Measurements from ENCODE around the gene RAD18.

RAD18 gene

DNA sequence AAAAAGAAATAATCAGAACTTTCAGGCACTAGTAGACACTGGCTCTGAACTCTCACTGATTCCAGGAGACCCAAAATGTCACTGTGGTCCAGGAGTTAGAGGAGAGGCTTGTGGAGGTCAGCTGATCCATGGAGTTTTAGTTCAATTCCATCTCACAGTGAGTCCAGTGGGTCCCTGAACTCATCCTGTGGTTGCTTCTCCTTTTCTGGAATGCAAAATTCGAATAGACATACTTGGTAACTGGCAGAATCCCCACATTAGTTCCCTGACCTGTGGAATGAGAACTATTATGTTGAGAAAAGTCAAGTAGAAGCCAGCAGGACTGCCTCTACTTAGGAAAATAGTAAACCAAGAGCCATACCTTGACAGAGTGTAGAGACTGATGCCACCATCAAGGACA is 106.6 kb downstream of the RAD18 start:
- DNase-seq: no peak

DNA sequence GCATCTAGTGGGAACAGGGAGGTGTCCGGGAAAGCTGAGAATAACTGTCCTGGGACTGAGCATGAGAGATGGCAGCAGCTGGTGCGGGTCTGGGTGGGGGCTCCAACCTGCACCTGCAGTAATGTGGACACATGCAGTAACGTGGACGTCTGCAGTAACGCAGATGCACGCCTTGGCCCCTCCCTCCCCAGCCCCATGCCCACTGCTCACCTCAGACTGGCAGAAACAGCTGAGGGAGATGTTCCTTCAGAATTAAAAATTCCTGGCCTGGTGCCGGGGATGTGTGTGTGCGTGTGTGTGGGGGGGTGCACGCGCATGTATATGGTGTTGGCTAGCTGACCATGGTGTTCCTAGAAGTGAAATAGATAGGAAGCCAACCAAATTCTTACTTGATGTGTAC is 107.2 kb downstream of the RAD18 start:
- no peak for DNase-seq

DNA sequence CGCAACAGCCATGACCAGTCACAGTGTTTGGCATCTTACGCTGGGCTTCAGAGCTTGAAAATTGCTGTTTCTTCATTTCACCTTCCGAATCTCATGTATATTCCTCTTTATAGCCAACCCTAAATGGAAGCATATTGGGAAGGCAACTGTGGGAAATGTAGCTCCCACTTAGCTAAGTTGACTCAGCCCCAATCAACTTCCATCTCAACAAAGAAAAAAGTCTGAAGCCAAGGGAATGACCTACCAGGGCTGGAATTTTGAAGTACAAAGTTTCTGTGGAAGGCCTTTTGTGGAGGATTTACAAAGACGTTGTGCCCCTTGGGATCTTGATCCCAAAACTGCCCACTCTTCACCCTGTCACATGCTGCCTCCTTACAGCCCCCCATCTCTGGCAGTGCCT is 108.6 kb downstream of the RAD18 start:
- no peak for DNase-seq

DNA sequence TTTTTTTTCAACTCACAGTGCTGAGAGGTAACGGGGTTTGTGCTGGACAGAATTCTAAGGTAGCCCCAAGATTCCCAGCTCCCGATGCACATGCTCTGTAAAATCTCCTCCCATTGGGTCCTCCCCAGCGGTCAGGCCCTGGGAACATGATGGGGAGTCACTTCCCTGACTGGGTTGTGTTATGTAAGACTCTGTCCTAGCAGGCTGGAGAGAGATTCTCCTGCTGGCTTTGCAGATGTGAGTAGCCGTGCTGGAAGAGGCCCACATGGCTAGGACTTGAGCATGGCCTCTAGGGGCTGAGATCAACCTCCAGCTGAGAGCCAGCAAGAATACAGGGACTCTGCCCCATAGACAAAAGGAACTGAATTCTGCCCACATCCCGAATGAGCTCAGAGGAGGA is 110.2 kb downstream of the RAD18 start:
- no peak for DNase-seq

DNA sequence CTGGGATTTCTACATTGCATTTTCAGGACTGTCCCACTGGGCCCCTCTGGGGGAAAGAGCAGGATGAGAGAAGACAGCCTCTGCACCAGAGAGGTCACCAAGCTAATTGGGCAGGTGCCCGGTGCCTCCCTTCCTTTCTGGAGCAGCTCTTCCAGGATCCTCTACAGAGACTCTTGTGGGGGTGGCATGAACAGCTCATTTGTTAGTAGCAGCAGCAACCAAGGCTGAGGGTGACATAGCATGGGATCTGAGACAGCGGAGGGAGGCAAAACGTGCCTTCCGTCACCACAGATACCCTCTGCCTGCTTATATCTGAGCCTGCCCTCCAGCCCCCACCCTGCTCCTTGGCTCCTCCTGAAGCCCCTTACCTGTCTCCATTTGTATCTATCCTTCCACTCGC is 110.8 kb downstream of the RAD18 start:
- no peak for DNase-seq

DNA sequence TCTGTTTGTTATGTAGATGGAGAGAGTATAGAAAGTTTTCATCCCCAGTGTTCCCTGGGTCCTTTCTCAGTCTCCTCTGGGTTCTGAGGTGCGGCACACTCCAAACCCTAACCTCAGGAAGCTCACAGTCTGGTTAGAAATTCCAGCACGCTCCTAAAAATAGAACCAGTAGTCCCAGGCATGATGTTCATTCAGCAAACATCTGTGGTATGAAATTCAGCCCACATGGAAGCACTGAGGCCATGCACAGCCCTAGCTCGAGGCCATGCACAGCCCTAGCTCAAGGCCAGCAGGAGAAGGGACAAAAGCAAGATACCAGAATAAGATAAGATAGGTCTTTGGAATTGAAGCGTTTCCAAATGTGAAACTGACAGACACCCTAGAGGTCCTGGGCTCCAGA is 111.6 kb downstream of the RAD18 start:
- DNase-seq: no peak

DNA sequence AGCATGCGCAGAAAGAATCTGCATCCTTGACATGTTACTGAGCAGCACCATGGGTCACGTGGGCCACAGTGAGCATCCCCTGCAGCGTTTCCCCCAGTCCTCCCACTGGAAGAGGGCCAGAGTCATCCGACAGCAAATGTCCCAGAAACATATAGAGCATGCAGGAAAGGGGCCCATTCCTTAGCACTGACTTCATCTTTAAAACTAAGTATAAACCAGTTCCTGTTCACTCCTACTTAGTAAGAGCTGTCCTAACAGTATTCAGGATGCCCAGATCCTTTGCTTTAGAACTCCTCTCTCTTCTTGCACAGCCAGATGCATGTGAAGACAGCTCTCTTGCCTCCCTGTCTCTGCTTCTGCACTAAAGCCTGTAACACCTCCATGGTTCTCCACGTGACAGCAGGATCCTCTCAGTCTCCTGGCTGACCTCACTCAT is 114.6 kb downstream of the RAD18 start:
- DNase-seq: no peak

DNA sequence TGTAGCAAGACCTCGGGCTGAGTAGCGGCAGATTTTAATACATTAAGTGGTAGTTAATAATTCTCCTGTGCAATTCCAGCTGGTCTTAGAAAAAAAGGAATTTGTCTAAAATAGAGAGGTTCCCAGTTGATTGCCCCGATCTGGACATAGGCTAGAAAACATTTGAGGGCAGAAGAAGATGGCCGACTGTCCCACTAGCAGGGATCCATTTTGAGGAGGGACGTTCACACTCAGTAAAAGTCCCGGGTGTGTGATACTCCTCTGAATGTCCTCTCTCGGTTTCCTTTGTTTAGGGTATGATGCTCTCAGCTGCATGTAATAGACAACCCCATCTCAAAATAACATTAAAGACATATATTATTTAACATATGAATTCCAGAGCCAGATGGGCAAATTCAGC is 116.0 kb downstream of the RAD18 start:
- no peak for DNase-seq

DNA sequence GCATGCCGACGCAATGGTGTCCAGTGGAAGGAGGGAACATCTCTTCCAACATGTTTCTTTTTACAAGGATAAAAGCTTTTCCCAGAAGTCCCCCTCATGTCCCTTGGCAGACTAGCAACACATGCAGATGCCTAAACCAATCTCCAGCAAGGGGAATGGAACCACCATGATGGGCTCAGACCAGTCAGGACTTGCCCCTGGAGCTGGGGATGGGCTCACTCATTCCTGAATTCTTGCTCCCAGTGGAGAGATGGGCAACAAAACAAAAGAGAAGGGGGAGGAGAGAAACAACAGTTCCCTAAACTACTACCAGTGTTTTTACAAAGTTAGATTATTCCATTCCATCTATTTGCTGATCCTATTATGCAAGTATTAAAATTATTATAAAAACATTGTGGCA is 117.1 kb downstream of the RAD18 start:
- no peak for DNase-seq

DNA sequence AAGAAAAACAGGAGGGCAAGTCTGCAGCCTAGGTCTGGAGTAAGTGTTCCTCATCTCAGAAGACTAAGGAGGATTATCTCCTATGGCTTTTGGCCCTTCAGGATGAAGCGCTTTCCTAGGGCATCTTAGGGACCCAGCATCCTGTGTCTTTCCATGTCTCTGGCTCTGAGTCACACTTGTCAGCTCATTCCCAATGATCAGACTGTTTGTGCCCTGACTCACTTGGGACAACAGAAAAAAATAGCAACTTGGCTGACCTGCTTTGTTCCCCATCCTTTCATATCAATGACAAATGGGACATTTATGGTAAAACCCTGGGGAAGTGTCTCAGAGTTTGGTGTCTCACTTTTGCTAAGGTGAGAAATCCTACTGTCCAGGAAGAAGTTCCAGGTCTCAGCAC is 117.6 kb downstream of the RAD18 start:
- DNase-seq: no peak

DNA sequence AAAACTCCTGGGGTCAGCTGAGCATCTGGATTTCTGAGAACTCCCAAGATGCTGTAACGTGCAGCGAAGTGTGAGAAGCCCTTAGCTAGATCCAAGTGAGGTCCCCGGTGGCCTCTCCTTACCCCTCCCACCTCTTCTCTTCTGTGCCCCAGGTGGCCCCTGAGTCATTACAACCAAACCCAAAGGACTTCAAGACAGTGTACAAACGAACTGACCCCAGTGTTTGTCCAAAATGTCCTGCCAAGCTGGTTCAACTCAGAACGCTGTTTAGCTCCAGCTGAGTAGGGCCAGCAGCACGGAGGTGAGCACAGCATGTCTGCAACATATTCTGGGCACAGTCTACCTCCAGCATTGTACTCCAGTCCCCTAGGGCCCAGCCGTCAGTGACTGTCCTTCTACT is 119.9 kb downstream of the RAD18 start:
- no peak for DNase-seq

DNA sequence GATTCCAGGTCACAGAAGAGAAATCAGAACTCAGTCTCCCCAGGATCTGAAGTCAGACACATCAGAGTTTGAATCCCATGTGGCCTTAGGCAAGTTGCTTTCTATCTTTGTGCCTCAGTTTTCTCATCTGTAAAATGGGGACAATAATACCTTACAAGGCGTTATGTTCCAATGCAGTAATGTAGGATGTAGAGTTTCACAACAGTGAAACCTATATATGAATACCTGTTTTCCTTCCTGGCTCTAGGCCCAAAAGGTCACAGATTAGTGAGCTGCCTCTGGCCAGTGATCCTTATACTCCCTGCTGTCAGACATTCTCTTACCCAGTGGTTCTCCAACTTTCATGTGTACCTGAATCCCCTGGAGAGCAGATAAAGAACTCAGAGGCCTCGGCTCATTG is 121.0 kb downstream of the RAD18 start:
- no peak for DNase-seq

DNA sequence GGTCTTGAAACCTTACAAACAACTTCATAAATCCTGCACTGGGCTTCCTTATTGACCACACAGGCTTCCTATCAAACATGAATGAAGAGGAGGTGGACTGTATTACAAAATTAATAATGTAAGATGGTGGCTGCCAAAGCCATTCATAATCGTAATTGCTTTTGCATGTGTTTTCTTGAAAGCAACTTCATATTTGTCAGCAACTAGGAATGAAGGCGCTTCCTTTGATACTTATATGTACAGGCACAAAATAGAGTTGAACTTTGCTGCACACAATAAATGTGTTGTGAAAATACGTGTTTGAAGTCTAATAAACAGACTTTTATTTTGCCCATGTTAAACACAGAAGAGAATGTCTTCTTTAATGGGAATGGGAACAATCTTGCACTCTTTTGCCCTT is 121.8 kb downstream of the RAD18 start:
- no peak for DNase-seq

DNA sequence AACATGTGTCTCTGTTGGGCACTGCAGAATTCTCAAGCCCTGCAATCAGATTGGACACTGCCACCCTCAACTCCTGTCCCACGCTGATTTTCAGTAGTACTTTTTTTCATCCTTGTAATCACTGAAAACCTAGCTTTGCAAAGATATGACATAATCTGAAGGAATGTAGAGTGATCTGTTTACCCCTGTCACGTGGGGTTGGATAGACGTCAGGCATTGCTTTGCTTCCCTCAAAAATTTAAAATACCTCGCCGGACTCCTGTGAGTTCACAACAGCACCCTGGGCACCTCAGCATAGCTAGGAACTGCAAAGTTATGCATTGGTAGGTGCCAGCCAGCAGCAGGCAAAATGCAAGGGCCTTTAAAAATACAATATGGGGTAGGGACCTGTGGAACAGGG is 122.7 kb downstream of the RAD18 start:
- DNase-seq: no peak

DNA sequence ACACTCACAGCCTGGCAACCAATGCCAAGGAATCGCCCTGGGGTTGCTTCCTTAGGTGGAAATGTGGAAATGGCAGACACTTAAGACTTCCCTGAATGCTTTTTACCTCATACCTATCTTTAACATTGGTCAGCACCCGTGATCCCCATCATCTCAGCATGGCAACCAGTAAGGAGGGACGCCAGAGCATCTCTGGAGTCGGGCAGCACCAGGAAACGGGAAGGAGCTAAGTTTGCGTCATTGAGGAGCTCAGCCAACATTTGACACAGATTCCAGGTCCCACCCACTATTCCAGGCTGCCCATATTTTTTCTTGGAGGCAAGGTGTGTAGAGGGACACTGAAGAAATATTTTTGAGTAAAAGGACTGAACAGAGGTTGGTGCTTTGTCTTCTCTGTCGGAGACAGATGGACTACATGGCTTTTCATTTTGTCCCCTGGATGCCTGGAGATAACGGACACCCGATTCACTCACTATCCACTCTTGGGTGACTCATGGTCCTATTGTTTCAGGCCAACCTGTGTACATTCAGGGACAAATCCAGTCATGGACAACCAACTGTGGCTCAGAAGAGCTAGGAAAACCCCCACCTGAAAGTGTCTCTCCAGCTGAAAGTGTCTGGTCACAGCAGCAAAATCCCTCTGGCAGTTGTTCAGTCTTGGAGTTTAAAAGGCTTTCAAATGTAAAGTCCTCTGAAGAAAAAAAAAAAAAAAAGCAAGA is 123.5 kb downstream of the RAD18 start:
- DNase-seq: no peak

DNA sequence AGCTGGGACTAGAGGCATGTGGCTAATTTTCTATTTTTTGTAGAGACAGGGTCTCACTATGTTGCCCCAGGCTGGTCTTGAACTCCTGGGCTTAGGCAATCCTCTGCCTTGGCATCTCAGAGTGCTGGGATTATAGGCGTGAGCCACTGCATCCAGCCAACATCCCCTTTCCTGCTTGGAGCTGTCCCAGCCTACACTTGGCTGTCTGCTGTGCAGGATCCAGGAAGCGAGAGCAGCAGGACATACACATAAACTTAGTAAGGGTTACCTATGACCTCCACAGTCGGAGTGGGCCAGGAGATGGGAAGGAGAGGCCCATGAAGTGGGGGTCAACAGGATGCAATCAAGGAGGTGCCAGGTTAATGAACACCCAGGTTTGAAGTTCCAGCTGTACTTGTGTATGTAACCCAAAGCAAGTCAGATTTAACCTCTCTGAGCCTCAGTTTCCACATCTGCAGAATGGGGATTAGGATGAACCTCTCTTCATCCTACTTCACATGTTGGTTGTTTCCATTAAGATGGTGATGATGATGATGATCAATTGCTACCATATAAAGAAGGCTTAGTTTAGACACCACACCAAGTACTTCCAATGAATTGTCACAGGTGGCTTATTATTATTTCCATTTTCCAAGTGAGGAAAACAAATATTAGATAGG is 124.4 kb downstream of the RAD18 start:
- no peak for DNase-seq

DNA sequence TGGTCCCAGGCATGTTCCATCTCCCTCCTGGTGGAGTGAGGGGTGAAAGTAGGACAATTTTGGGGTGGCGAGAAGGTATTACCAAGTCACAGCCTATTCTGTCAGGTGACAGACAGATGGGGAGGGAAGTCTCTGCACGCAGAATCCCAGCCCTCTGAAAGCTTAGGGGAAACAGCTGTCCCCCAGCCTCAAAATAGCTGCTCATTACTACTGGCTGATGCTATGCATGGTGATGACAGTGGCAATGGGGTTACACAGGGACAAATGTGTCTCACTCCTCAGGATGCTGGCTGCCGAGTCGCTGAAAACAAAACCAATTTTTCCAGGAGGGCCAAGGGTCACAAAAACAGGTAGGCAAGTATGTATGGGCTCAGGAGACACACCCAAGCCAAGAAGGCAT is 125.0 kb downstream of the RAD18 start:
- DNase-seq: no peak

DNA sequence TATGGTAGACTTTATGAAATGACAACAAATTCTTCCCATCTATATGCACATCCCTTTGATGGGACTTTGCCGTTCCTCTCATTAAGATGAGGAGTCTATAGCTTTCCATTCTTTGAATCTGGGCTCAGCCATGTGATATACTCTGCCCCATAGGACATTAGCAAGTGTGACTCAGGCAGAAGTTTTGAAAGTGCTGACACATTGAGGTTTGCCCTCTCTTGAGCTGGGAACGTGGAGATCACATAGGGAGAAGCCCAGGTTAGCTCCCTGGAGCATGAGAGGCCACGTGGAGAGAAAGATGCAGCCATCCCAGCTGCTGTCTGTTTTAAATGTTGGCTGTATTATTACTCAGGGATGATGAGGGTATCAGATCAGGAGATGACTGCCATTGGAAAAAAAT is 126.1 kb downstream of the RAD18 start:
- DNase-seq: no peak

DNA sequence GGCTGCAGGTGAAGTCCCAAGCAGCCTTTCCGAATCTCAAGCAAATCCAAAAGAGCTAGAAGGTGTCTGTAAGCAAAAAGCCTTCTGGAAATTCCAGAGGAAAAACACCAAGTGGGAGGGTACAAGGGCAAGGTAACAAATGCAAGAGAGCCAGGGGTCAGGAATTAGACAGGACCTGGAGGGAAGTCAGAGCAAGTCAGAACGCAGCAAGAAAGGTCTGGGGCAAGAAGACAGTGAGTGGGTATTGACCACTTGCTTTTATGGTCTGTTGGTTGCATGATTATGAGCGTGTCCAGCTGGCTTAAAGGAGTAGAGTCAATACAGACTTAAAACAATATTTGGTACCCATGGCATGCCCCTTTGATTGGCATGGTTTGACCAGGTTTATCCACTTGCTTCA is 127.2 kb downstream of the RAD18 start:
- no peak for DNase-seq

DNA sequence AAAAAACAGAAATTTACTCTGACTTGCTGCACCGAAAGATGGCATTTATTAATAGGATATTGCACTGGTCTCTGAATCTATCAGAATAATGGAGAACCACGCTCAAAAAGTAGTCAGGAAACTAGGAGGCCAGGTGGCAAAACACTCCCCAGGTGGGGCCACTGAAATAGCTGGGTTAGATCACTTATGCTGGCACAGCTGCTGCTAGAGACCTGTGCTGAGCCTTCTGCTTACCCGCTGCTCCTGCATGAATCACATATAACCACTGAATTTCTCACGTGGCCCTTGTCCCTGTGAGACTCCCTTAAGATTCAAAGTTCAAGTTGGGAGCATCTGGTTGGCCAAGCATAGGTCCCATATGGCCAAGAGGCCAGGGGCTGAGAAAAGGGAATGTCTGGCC is 127.9 kb downstream of the RAD18 start:
- DNase-seq: no peak

DNA sequence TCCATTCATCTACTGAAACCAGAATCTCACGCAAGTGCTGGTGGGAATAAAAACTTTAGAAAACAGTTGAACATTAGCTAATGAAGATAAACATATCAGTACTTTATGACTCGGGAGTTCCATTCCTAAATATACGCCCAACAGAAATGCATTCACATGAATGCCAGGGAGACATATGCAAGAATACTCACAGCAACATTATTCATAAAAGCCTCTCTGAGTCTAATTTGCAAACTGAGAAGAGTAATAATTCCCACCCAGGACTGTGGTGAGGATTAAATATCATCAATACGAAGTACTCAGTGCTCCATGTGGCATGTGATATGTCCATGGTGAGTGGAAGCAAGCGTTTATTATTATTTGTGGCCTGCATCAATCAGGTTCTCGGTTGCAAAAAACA is 128.3 kb downstream of the RAD18 start:
- DNase-seq: no peak

DNA sequence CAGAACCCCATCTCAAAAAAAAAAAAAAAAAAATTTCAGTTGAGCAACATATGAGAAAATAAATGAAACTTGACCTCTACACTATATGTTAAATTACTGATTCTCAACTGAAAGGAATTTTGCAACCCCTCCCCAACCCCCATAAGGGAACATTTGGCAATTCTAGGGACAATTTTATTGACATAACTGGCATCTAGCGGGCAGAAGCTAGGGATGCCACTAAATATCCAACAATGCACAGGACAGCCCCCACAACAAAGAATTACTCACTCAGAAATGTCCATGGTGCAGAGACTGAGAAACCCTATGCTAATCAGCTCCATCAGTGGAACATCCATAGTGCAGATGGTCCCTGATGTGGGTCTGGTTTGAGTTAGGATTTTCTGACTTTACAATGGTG is 135.6 kb downstream of the RAD18 start:
- no peak for DNase-seq

All from KG1 (cell line).